ENCODE measurements around the gene NFATC2.

The NFATC2 gene

DNA sequence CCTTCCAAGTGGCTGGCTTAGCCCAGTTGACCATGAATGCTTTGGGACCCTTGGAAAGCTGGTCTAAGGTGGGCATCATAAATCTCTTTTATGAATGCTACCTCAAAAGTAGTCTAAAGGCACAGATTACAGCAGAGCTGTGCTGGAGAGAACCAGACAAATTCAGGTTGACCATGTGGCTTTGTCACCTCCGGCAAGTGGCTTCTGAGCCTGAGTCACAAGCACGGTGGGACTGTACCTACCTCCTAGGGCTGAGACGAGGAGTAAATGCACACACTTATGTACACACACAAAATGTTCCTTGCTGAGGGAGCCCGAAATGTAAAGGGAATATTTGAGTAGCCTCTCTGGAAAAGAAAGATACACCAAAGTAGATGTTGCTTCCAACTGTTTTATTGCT, 155.9 kb downstream of the NFATC2 start:
- DNase-seq: no peak

DNA sequence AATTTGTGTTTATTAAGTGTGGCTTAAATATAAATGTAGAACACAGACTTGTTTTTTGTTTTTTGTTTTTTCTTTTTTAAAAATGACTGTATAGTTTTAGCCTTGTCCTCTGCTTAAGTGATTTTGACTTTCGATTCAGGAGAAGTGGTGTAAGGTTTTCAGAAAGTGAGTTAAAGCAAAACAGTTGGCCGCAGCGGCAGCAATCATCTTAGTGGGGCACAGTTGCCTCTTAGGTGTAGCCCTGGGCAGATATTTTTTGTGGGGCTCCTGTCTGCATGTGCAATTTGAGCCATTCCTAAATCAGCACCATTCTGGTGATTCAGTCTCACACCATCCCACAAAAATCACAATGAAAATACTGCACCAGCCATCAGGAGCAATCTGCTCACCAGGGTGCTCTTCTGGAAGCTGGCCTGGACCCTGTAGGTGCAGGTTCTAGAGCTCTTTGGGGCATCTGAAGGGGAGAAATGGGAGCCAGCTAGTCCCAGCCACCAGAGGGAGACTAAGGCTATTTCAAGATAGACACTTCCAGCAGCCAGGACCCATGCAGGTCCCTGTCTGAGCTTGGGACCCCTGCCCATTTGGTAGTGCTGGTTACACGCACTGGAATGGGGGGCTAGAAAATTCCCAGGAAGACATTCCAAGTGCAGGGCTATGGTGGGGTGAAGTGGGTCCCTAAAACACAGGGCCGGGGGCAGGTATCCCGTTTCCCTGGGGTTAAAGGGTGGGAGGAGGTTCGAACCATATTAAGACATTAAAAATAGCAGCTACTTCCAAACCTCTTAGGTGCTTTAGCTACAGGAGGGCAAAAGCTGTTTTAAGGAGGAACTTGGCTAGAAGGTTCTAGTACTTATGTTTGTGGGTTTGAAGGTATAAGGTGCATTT, 156.6 kb downstream of the NFATC2 start:
- peak; percentile 18 for DNase-seq

DNA sequence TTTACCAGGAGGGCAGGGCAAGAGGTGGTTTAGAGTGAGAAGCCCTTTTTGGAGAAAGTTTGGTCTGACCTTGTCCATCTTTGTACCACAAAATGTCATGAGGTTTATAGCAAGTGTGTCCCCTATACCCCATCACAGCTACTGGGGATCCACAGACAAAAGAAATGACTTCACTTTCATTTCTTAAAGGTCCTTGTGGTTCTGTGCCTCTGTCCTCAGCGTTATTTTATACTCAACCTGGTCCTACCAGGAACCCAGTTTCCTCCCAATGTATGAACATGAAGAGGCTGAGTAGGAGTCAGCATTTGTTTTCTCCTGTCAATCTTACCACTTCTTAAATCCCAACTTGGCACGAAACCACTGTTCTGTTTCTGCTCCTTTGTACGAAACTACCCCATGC, 157.6 kb downstream of the NFATC2 start:
- no peak for DNase-seq

DNA sequence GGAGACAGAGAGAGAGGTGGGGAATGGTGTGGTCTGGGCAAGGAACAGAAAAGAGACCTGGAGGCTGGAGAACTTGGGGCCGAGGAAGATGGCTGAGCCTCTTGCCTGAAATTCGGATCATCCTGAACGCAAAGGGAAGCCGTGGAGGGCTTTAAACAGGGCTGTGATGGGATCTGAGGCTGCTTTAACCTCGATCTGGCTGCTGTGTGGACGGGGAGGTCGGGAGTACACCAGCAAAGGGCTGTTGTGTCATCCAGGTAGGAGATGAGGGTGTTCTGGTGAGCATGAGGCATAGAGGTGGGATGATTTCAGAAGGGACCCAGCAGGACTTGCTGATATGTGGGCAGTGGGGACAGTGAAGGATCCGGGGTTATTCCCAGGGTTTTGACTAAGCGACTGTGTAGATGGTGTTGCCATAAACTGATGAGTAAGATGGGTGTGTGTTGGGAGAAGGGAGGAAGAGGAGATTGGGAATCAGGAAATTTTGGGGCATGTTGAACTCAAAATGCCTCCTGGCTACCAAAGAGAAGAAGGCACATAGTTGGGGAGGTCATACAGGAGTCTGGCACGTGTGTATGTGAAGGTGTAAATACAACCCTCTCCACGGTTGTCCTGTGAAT, 158.5 kb downstream of the NFATC2 start:
- no peak for DNase-seq

DNA sequence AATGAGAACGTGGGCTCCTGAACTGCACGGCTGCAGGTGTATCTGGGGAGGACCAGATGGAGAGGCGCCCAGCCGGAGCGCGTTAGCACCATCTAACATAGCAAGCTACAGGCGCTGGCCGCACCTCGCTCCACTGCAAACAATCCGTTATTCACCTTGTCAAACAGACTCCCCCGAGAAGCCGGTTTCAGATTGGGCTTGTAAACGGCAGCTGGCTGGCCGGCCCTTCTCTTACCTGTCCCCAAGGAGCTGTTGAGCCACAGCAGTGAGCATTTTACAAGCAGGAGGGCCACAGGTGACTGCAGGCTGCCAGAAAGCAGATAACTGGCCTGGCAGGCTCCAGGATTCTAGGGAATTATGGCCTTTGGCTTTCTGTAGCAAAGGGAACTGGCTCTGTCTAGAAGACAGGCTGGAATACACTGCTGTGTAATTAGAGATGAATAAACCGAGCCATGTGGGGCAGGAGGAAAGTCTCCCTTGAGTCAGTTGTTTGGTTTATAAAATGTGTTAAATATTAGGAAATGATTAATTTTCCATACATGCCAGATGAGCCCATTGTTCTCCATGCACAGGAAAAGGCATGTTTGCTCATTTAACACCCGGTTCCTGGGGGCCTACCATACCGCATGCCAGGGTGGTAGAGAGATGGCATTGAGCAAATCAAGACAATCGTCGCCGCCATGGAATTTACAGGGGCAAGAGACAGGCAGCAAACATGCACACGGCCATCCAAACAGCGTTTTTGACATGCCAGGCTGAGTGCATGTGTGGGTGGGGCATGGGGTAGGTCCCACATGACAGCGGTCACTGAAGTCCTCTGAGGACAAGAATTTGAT, 159.3 kb downstream of the NFATC2 start:
- DNase-seq: no peak

DNA sequence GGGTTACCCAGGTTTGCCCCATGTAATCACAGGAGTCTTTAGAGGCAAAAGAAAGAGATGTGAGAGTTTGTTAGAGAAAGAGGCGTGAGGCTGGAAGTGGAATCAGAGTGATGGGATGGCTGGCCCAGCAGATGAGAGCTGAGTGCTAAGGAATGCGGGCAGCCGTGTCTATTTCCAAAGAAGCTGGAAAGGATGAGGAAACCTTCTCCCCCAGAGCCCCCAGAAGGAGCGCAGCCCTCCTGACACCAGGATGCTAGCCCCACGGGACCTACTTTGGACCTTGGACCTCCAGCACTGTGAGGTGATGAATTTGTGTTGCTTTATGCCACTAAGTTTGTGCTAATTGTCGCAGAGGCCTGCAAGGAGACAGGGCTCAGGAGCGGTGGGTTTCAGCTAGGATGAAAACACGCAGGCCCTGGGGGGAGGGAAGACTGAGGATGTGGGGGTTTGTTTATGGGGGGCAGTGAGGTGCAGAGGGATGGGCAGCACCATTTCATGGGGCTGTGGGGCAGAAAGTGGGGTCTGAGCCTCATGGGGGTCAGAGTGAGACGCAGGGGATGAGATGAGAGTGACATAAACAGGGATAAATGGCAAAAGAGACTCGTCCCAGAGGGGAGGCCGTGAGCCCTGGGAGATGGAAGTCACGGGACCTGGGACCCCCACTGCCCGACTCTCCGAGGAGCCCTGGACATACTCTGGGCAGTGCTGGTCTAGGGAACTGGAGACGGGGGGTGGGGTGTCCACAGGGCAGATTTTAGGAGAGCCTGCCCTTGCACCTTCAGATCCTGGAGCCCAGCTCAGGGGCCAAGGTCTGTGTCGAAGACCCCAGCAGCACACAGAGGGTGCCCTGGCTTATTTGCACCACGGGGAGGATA, 160.2 kb downstream of the NFATC2 start:
- DNase-seq: no peak

DNA sequence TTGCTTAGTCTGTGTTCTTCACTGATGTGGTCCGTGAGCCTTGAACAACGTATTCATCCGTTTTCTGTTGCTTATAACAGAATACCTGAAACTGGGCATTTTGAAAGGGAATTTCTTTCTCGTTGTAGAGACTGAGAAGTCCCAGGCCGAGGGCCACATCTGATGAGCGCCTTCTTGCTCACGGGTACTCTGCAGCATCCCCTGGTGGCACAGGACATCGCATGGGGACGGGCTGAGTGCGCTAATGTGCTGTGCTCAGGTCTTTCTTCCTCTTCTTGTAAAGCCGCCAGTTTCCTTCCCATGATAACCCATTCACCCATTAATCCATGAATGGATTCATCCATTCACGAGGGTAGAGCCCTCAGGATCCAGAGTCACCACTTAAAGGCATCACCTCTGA, 161.0 kb downstream of the NFATC2 start:
- DNase-seq: no peak

DNA sequence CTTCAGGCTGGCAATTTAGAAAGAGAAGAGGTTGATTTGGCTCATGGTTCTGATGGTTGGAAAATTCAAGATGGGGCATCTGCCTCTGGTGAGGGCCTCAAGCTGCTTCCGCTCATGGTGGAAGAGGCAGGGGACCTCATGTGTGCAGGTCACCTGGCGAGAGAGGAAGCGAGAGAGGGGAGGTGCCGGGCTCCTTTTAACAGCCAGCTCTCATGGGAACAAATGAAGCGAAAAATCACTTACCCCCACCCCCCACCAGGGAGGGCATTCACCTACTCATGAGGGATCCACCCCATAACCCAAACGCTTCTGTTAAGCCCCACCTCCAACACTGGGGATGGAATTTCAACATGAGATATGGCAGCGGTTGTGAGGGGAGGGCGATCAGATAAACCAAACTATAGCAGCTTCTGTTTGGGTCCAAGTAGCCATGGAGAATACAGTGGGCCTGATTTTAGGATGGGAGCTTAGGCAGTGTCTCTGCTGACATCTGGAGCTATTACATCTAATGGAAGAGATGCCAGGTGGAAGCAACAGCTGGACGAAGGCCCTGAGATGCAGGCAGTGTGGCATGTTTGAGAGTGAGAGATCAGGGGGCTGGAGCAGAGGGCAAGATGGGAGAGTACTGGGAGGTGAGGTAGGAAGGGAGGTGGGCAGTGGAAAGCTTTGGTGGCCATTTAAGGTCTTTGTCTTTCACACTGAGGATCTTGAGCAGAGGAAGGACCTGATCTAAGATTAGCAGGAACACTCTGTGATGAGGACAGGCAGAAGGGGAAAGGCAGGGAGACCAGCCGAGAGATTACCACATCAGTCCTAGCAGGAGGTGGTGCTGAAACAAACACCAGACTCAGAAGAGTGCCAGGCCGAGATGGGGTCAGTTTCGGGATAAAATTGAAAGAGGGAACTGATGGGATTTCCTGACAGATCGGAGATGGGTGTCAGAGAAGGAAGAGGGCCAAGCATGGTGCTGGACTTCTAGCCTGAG, 161.8 kb downstream of the NFATC2 start:
- no peak for DNase-seq

DNA sequence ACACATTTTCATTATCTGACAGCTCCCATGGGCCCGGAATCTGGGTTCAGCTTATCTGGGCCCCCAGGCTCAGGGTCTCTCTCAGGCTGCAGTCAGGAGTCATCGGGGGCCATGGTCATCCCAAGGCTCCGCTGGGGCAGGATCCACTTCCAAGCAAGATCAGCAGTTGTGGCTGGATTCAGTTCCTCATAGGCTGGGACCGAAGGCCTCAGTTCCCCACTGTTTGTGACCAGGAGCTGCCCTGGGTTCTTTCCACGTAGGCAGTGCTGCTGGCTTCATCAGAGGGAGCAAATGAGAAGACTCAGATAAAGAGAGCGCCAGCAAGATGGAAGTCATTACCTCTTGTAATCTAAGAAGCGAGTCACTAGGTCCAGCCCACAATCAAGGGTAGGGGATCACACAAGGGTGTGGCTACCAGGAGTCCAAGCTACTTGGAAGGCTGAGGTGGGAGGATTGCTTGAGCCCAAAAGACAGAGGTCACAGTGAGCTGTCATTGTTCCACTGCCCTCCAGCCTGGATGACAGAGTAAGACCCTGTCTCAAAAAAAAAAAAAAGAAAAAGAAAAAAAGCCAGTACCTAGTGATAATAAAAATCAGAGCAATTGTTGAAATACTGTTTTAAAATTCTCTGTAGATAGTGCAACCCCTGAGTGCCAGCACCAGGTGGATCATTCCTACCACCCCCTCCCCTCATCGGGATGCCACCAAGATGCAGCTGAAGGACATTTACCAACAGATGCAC, 162.7 kb downstream of the NFATC2 start:
- DNase-seq: no peak

DNA sequence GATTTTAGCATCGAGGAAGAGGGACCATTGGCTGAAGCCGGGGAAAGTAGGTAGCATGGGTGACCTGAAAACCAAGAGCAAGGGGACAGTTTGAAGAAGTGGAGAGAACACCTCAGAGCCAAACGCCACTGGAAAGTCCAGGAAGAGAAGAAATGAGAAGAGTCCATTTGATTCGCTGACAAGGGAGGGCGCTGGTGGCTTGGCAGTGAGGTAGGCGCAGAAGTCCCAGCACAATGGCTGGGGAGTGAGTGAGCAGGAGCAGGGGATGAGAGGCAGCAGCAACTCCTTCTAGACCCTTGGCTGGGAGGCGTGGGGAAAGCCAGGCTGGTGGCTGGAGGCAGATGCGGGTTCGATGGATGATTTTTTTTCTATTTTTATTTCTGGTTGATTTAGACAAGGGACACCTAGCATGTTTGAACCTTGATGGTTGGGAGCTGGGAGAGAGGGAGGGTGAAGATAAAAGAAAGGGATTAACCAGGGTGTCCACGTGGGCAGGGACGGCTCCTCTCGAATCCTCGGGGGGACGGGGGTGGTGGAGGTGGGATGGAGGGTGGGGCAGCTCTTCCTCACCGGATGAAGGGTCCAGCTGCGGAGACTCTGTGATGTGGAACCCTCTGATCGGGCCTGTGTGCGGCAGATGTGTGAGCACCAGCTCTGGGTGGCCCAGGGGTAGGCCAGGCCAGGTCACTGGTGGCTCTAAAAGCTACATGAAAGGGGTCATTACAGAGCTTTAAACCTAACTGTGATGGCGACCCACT, 164.2 kb downstream of the NFATC2 start:
- no peak for DNase-seq

DNA sequence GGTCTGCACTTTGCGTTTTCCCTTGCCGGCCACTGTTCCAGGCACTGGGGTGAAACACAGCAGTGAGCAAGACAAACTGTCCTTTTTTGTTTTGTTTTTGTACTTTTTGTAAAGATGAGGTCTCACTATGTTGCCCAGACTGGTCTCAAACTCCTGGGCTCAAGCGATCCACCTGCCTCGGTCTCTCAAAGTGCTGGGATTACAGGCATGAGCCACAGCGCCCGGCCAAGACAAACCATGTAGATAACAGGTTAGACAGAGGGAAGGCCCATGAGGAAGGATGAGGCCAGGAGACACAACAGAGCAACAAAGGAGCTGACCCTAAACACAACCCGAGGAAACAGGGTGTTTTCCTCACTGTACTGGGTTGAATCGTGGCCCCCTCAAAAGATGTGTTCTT, 165.4 kb downstream of the NFATC2 start:
- DNase-seq: no peak

DNA sequence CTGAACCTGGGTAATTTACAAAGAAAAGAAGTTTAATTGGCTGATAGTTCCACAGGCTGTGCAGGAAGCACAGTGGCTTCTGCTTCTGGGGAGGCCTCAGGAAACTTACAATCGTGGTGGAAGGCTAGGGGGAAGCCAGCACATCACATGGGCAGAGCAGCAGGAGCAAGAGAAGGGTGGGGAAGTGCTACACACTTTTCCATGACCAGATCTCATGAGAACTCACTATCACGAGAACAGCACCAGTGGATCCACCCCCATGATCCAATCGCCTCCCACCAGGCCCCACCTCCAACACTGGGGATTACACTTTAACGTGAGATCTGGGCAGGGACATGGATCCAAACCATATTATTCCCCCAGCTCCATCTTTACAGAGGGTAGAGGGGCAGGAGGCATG, 166.4 kb downstream of the NFATC2 start:
- peak; percentile 42 for DNase-seq

DNA sequence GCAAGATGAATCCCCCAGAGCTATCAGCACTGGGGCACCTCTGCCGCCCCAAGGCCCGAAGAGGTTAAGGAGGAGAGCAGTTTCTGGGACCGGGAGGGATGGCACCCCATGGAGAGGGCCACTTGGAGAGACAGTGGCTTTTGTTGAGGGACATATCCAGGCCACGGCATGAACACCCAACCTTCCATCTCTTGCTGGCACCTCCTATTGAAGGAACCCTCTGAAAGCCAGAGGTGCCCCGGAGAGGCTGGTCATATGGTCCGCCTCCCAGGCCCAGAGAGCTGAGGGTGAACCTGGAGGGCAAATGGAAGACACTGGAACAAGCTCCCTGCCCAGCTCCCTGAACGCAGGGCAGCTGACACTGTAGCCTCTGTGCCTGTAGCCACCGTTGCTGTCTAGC, 167.0 kb downstream of the NFATC2 start:
- no peak for DNase-seq

DNA sequence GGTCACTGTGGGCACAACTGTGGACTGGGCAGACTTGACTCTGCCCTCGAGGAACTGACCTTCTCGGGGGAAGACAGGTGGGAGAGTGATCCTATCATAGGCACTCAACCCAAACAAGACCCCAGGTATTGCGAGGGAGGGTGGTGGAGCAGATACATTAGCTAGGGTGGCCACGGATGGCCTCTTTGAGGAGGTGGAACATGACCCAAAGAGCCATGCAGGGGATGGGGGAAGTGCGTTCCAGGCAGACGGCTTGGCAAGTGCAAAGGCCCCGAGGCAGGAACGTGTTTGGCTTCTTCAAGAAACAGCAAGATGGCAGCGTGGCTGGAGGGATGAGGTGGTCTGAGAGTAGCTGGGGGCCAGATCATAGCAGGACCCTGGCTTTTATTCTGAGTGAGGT, 167.6 kb downstream of the NFATC2 start:
- DNase-seq: no peak

DNA sequence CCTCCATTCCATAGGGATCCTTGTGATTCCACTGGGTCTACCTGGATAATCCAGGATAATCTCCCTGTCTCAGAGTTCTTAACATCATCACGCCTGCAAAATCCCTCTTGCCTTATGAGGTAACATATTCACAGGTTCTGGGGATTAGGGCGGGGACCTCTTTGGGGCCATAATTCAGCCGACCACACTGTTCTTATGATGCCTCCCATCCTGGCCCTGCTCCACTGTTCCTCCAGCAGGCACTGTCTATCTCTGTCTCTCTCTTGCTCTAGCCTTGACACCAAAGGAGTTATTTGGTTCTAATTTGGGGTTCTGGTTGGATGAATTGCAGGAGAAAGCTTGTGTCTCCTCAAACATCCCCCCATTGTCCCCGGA, 168.1 kb downstream of the NFATC2 start:
- DNase-seq: no peak

DNA sequence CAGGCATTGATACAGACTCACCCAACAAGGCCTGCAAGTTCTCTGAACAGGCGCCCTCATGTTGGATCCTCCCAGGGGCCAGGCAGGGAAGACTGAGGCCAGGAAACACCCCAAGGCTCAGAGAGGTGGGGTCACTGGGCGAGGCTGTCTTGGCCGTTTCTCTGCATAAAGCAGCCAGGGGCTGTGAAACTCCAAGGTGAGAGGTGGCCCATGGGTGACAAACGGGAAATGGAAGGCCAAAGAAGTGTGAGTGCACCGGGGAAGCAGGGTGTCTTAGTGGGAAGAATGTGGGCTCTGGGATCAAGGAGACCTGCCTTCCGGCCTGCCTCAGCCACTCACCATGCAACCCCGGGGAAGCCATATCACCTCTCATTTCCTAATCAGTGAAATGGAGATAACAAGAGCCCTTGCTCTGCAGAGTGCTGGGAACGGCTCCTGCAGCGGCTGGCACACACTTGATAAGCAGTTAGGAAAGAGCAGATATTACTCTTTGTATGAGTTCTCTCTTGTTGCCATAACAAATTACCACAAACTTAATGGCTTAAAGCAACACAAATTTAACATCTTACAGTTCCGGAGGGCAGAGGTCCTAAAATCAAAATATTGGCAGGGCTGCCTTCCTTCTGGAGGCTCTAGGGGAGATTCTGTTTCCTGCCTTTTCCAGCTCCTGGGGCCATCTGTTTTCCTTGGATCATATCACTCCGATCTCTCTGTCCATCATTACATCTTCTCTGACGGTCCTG, 168.6 kb downstream of the NFATC2 start:
- no peak for DNase-seq

DNA sequence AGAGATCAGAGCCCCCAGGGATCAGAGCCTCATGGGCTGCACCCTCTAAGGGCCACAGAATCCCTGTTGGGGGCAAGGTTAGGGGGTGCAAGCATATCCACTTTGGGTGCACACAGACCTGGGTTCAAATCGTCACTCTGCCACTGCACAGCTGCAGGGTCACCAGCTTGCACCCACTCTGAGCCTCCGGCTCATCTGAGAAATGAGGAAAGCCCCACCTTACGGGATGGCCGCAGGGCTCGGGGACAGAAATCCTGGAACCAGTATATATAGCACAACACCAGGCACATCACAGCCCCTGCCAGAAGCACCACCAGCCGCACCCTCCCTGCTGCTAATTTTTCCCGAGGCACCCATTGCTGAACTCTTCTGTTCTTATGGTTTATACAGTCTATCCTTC, 169.6 kb downstream of the NFATC2 start:
- DNase-seq: no peak

DNA sequence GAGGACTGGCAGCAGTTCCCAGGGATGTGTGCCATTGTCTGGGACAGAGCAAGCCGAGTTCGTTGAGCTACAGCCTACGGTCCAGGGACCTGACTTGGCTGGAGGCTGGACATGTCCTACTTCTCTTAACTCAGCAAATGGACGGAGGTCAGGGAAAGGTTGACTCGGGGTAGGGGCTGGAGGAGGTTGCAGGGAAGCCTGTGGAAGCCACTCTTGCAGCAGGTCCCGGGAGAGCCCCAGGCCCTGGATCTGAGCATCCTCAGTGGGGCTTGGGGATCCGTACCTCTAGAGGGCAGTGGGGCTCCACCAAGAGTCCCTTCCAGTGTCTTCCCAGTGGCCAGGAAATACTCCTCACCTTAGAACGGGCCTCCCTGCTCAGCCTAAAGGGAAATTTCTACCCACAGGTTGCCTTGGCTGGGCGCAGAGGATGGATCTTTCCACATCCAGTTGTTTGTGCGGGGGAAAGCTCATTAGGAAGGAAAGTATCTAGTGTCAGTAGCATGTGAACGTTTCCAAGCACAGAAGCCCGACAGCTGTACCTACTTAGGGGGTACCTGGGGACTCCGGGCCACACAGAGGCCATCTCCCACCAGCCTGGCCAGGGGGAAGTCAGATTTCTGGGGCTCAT, 170.2 kb downstream of the NFATC2 start:
- peak; percentile 33 for DNase-seq

DNA sequence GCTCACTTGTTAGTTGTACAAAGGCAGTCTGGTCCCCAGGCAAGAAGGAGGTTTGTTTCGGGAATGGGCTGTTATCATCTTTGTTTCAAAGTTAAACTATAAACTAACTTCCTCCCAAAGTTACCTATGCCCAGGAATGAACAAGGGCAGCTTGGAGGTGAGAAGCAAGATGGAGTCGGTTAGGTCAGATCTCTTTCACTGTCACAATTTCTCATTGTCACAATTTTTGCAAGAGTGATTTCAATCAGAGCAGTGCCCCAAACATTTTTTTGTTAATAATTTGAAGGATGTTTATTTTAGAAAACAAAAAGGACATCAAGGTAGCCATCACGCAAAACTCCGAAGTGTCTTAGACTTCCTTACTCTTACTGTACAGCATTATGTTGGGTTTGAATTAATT, 170.8 kb downstream of the NFATC2 start:
- DNase-seq: no peak
